ENCODE results near the gene ASPRV1. TPM values are rescaled to one million over a fixed set of nuclear protein-coding genes. Genes with fewer than 3 reads are reported as not detected.
"Not testable (repeated sequence)": the region's sequence is repeated elsewhere in the genome, so short reads cannot be mapped to it uniquely, and the experiment has no call there.

ASPRV1 gene
- total RNA-seq, 4 donors from 2014 or later = 0.95 to 1.2 TPM; not detected in 2

DNA sequence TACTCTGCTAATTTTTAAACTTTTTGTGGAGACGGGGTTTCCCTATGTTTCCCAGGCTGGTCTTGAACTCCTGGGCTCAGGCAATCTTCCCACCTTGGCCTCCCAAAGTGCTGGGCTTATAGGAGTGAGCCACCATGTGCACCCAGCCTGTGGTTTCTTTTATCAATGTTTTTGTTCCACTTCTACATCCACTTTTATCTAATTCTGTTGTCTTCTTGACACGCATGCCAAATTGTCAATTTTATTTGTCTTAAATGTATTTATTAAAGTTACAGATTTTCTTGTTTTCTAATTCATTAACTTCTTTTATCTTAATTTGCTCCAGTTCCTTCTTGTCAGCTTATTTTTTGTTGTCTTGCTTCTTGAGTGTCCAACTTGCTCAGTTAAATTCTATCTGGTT lies 43.8 kb upstream of the ASPRV1 start:
- TF ChIP-seq POLR2AphosphoS5 (IDR thresholded peaks at IDR 0.05) = no peak
- TF ChIP-seq EP300 (IDR thresholded peaks at IDR 0.05; ENCODE audit: low read depth) = no peak
- no peak for TF ChIP-seq POLR2A (IDR thresholded peaks at IDR 0.05)
- no peak for TF ChIP-seq CTCF (IDR thresholded peaks at IDR 0.05)
- intact Hi-C loops (cut with DNase I; ENCODE audit: low total_unique reads) (no loop called here), in situ Hi-C loops (cut with MboI; ENCODE audit: low pct_ligation_motif_present in 1 of 4, low pct_unique_long_range_greater_than_20kb in 1 of 4, low sequenced_read_pairs in 3 of 4) (no loop called here)

DNA sequence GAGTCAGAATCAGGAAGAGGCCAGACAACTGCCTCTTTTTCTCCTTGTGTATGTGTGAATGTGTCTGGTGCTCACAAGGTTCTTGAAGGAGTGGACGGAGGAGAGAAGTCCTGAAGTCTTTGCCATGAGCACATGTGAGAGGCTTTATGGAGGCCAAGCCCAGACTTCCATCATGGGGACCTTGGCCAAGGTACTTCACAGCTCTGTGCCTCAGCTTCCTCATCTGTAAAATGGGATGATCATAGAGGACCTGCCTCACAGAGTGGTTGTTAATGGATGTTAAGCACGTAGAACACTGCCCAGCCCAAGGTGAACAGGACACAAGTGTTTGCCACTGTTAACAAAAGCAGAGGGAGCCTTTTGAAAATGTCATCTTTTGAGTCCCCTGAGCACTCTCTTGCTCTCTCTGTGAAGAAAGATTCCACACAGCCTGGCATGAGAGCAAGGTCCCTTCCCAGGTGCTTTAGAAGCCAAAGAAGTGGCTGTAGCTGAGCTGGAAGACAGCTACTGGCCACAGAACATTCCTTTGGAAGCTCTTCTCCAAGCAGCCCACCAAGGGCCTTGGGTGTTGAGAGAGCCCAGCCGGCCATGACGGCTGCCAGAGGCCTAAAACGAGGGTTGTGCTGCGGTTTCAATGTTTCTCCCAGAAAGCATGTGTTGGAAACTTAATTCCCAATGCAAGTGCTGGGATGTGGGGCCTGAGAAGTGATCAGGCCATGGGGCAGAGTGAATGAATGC lies 41.8 kb upstream of the ASPRV1 start:
- no peak overlapping the region for H3K4me3 ChIP-seq
- H3K27me3 ChIP-seq = no peaks in the 10 kb centered on the region
- no peaks in the 10 kb centered on the region for H3K9me3 ChIP-seq
- 90 to 100% methylated on average over 1 to 6 of the region's 6 CpGs for WGBS, 2 donors (ENCODE audit: low coverage in 1 of 2)
- no peaks in the 10 kb centered on the region for H3K4me1 ChIP-seq
- no peak for TF ChIP-seq EP300 (IDR thresholded peaks at IDR 0.05; ENCODE audit: low read depth)
- no peak for TF ChIP-seq POLR2A (IDR thresholded peaks at IDR 0.05)
- TF ChIP-seq POLR2AphosphoS5 (IDR thresholded peaks at IDR 0.05) = no peak
- TF ChIP-seq CTCF (IDR thresholded peaks at IDR 0.05) = no peak
- in situ Hi-C loops (cut with MboI; ENCODE audit: low pct_ligation_motif_present in 1 of 4, low pct_unique_long_range_greater_than_20kb in 1 of 4, low sequenced_read_pairs in 3 of 4) = no loop called here
- intact Hi-C loops (cut with DNase I; ENCODE audit: low total_unique reads) = no loop called here
- H3K27ac ChIP-seq = no peak overlapping the region
- no peaks in the 10 kb centered on the region for H3K36me3 ChIP-seq
- DNase-seq = no peak

More for the DNA sequence above, 43.8 kb upstream of the ASPRV1 start:
- 93 to 95% methylated on average over 2 of the region's 2 CpGs for WGBS, 2 donors (ENCODE audit: low coverage in 1 of 2)
- H3K27me3 ChIP-seq = no peaks in the 10 kb centered on the region
- no peak overlapping the region for H3K4me3 ChIP-seq
- H3K9me3 ChIP-seq = no peaks in the 10 kb centered on the region
- H3K27ac ChIP-seq = no peak overlapping the region
- peaks cover 0 to 4% (median 0%) of the 10 kb centered on the region in 4 donors for H3K4me1 ChIP-seq
- H3K36me3 ChIP-seq = no peaks in the 10 kb centered on the region
- DNase-seq = no peak

- no peak for DNase-seq
- no peaks in the 10 kb centered on the region for H3K36me3 ChIP-seq
- no peaks in the 10 kb centered on the region for H3K4me1 ChIP-seq
- H3K4me3 ChIP-seq = no peak overlapping the region
- 50 to 66% methylated on average over 2 of the region's 2 CpGs for WGBS, 2 donors (ENCODE audit: low coverage in 1 of 2)
- no peak overlapping the region for H3K27ac ChIP-seq
- H3K27me3 ChIP-seq = no peaks in the 10 kb centered on the region
- no peak for TF ChIP-seq POLR2A (IDR thresholded peaks at IDR 0.05)
- TF ChIP-seq POLR2AphosphoS5 (IDR thresholded peaks at IDR 0.05) = no peak
- no peak for TF ChIP-seq EP300 (IDR thresholded peaks at IDR 0.05; ENCODE audit: low read depth)
- TF ChIP-seq CTCF (IDR thresholded peaks at IDR 0.05) = no peak
- in situ Hi-C loops (cut with MboI; ENCODE audit: low pct_ligation_motif_present in 1 of 4, low pct_unique_long_range_greater_than_20kb in 1 of 4, low sequenced_read_pairs in 3 of 4) (no loop called here), intact Hi-C loops (cut with DNase I; ENCODE audit: low total_unique reads) (no loop called here)
- H3K9me3 ChIP-seq = no peaks in the 10 kb centered on the region
These were observed 40.9 kb upstream of the ASPRV1 start for GRCh38 chr2:70002241-70002899.

GRCh38 chr2:70000529-70000928 lies 39.1 kb upstream of the ASPRV1 start:
- H3K36me3 ChIP-seq; DNase-seq; H3K27ac ChIP-seq; H3K4me1 ChIP-seq; H3K27me3 ChIP-seq; H3K9me3 ChIP-seq; H3K4me3 ChIP-seq; intact Hi-C loops (cut with DNase I; ENCODE audit: low total_unique reads); in situ Hi-C loops (cut with MboI; ENCODE audit: low pct_ligation_motif_present in 1 of 4, low pct_unique_long_range_greater_than_20kb in 1 of 4, low sequenced_read_pairs in 3 of 4): not testable (repeated sequence)
- WGBS, 2 donors (ENCODE audit: low coverage in 1 of 2) = 92 to 95% methylated on average over 5 to 6 of the region's 6 CpGs

Data from transverse colon (tissue), 4 donors.